ENCODE data around the gene SNRNP200.

- peak in 2 of 6 experiments; percentile 10 to 16 for TF ChIP-seq CTCF (IDR thresholded peaks at IDR 0.05)
- no peak for TF ChIP-seq POLR2A (IDR thresholded peaks at IDR 0.05)
Observed at GRCh38 chr2:96267159-96267971, 38.0 kb downstream of the SNRNP200 start.
